ENCODE data around the gene IMP3.
"Not testable (repeated sequence)": the region's sequence is repeated elsewhere in the genome, so short reads cannot be mapped to it uniquely, and the experiment has no call there.

The IMP3 gene, protein sequence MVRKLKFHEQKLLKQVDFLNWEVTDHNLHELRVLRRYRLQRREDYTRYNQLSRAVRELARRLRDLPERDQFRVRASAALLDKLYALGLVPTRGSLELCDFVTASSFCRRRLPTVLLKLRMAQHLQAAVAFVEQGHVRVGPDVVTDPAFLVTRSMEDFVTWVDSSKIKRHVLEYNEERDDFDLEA

DNA sequence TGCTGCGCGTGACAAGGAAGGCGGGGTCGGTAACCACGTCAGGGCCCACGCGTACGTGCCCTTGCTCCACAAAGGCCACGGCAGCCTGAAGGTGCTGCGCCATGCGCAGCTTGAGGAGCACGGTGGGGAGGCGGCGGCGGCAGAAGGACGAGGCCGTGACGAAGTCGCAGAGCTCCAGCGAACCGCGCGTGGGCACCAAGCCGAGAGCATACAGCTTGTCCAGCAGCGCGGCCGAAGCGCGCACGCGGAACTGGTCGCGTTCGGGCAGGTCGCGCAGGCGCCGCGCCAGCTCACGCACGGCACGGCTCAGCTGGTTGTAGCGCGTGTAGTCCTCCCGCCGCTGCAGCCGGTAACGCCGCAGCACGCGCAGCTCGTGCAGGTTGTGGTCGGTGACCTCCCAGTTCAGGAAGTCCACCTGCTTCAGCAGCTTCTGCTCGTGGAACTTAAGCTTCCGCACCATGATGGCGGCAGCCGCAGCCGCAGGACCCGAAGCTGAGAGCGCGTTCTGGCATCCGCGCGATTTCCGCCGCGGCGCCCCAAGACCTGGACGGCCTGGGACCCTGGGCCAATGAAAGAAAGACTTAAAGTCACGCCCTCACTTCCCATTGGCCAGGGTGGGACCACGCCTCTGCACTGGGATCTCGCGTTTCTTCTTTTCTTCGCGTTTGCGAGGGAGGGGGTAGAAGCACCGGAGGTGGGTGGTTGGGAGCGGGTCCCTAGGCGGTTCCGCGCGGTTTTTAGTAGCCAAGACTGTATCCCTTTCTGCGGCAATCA, at the start of gene IMP3:
Gene IMP3, minus strand, starts transcription at position 516 of the 774 bp plus-strand sequence. Its CDS starts 56 bp downstream, at position 460.
- DNase-seq (ENCODE audit: low spot score) = peak; percentile 98

GRCh38 chr15:75689429-75689828, 49.4 kb upstream of the IMP3 start:
- not testable (repeated sequence) for DNase-seq (ENCODE audit: low spot score)

- DNase-seq (ENCODE audit: low spot score) = no peak
Measured at GRCh38 chr15:75688831-75689230, 48.8 kb upstream of the IMP3 start.

DNA sequence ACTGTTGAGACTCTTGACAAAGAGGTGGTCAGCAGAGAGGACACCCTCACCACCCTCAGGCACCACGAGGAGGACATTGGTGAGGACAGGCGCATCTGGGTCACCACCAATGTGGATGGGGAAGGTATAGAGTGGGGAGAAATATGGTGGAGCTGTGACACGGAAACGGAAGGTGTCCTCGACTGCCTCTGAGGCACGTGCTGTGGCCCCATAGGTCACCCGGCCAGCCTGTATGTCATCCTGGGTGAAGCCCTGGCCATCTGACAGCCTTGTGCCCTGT, 48.2 kb upstream of the IMP3 start:
- DNase-seq (ENCODE audit: low spot score) = no peak

- DNase-seq (ENCODE audit: low spot score) = no peak
Measured at GRCh38 chr15:75687486-75688277, 47.7 kb upstream of the IMP3 start.

- DNase-seq (ENCODE audit: low spot score) = peak; percentile 91
Measured at GRCh38 chr15:75686212-75686642, 46.2 kb upstream of the IMP3 start.

- no peak for DNase-seq (ENCODE audit: low spot score)
Measured at GRCh38 chr15:75685195-75685594, 45.2 kb upstream of the IMP3 start.

GRCh38 chr15:75684648-75685047, 44.6 kb upstream of the IMP3 start:
- DNase-seq (ENCODE audit: low spot score) = no peak

DNA sequence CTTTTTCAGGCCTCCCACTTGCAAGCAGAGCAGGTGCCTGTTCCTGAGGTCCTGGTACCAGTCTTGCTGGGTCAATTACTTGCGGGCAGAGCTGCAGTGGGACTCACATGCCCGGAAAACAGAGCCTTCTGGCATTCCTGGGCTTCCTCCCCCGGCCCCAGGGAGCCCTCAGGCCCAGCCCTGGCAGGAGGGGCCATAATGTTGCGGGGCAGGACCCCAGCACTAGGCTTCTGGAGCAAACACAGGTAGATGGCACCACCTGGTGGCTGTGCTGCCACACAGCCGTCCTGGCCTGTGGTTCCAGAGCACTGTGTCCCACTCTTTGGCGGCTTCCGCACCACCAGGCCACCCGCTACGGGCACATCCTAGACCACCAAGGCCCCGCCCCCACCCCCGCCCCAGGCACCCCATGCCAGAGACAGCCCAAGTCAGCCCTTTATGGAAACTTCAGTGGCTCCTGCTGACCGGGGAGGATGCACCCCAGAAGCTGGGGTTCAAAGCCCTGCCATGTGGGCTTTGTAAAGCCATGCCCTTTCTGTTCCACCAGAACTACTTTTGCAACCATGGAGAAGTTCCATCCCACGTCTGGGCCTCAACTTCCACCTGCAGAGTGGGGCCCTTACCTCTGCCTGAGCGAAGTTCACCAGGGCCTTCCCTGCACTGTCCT, 43.8 kb upstream of the IMP3 start:
- peak; percentile 98 for DNase-seq (ENCODE audit: low spot score)

DNA sequence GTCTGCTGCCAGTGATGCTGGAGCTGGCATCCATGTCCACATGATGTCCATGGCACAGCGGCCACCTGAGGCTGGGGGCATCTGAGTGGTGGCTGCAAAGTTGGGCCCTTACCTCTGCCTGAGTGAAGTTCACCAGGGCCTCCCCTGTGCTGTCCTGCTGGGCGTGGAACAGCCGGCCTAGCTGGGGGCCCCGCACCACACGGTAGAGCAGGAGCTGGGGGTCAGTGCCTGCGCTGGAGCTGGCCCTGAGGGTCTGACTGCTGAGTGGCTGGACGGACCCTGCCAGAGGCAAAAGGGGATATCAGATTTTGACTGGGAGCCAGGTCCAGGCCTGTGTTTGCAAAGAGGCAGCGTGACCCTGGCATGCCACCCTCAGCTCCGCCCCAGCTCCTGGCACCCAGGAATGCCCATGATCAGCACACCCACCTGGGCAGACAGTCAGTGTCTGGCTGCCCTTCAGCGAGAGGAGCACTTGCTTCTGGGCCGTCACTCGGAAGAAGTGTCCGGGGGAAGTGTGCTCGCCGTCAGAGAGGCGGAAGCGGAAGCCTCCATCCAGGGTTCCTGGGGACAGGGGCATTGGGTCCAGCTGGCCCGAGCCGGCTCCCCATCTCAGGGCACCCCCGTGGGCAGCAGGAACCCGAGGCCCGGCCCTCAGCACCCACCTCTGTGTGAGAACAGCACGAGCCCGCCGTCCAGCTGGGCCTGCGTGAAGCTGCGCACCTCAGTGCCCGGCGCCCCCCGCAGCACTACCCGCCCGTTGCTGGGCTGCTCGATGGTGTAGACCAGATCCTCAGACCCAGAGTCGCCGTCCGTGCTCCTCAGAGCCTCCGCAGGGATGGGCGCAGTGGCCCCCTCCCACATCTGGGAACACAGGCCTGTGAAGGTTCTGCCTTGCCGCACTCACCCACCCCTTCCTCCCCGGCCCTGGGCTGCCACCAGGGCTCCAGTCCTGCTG, 42.4 kb upstream of the IMP3 start:
- no peak for DNase-seq (ENCODE audit: low spot score)

DNA sequence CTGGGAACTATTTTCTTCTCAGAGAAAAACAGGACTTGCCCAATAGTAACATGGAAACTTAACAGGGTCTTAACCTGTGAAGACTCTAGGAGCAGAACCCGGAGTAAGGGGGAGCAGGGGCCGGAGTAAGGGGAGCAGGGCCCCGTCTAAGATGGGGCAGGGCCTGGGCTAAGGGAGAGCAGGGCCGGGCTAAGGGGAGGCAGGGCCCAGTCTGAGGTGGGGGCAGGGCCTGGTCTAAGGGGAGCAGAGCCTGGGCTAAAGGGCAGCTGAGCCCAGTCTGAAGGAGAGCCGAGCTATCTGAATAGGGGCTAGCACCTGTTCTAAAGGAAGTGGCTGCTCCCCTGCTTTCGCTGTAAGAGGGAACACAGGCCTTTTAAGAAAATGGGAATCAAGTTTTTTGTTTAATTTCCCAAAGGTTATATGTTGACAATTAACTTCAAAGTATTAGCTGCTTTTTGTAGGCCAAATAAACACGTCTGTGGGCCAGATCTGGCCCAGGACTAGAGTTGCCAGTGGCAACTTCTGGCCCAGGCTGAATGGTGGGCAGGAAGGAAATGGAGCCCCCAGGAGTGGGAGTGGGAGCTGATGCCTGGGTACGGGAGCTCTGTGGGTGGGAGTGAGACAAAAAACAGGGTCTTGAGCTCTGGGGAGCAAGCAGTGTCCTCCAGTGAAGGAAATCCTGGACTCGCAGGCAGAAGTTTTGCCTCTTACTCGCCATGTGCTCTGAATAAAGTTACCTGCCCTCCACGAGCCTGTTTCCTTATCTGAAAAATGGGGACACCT, 40.2 kb upstream of the IMP3 start:
- no peak for DNase-seq (ENCODE audit: low spot score)

DNA sequence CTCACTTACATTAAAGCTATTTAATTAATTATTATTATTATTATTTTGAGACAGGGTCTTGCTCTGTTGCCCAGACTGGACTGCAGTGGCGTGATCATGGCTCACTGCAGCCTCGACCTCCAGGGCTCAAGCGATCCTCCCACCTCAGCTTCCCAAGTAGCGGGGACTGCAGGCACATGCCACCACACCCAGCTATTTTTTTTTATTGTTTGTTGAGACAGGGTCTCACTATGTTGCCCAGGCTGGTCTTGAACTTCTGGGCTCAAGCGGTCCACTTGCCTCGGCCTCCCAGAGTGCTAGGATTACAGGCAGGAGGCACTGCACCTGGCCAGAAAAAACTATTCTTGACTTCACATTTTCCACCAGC, 38.3 kb upstream of the IMP3 start:
- not testable (repeated sequence) for DNase-seq (ENCODE audit: low spot score)

DNA sequence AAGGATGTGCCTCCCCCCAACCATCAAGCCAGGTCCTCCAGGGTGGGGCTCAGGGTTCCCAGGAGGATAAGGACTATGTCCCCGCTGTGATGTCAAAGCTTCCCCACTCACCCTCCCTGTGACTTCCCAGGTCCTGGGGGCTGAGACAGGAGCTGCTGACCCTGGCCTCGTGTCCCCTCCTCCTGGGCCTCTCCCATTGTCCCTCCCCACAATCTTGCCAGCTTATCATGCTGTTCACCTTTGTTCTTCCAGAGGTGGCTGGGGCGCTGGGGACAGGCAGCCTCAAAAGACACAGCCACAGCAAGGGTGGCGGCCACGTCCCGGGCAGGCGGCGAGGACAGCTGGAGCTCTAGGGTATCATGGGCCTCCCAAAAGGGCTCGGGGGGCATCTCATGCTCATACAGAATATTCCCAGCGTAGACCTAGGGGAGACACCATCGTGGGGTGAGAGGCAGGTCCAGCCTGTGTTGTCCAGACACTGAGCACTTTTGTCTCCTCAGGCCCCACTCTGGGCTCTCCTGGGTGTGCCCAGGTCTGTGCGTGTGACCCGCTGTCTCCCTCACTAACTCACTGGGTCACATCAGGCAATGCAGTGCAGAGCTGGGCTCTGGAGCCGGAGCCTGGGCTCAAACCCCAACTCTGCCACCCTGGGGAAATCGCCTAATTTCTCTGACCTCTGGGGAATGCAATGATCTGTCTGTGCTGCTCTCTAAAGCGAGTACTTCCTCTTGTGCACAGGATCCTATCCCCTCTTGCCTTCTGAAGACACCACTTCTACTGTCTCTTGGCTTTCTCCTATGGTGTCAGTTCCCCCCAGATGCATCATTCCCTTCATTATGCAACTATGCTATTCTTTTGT, 37.7 kb upstream of the IMP3 start:
- DNase-seq (ENCODE audit: low spot score) = no peak

DNA sequence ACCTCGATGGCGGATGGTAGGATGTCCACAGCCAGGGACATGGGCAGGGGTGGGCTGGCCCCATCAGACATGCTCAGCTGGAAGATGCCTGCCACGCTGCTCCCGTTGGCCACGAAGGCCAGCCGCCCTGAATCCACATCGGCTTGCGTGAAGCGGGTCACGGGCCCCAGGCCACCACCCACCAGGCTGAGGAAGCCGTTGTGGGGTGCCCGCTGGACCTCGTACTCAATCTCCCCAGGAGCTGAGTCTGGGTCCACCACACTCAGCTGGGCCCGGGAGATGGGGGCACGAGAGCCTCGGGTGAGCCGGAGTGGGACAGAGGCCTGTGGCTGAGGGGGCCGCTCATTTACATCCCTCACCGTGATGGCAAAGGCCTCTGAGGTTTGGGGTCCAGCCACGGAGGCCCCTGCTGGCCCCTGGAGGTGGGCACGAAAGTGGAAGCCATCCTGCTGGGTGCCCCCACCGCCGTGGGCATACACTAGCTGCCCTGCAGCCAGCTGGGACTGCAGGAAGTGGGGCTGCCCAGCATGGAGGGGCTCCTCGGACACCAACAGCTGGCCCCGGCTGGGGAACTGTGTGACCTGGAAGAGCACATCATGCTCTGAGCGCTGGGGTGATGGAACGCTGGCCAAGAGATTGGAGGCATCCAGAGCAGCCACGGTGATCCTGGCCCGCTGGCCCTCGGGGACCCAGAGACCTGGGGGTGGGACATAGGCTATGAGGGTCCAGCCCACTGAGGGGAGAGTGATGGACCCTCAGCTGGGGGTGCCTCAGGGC, 36.9 kb upstream of the IMP3 start:
- DNase-seq (ENCODE audit: low spot score) = no peak

DNA sequence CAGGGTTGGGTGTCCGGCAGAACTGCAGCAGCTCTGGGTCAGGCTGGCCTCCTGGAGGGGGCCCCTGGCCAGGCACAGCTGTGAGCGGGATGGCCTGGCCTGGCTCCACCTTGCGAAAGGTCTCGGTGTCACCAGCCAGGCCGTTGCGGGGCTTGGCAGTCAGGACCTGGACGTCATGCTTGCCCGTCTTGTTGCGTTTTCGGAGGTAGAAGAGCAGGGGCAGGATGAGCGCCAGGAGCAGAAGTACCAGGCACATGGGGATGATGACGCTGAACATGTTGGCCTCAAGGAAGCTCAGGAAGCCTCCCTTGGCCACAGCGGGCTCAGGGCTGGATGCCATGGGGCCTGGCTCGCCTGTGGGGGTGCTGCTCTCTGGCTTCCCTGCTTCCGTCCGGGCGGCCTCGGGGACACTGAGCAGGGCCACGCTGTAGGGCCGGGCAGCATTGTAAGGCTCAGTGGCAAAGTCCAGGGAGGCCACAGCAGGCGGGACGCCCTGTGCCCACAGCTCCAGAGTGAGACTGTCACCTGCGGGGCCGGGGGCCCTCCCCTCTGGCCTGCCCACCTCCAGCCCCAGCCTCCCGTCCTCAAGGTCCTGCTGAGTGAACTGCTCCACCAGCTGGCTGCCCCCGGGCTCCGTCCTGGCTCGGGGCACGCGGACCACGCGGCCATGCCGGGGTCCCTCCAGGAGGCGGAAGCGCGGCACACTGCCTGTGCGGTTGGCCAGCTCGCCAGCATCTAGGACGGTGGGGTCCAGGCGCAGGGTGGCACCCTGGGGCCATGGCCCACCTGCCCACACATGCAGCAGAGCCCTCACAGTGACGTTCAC, 35.8 kb upstream of the IMP3 start:
- no peak for DNase-seq (ENCODE audit: low spot score)

GRCh38 chr15:75674366-75674765, 34.3 kb upstream of the IMP3 start:
- DNase-seq (ENCODE audit: low spot score) = no peak

- DNase-seq (ENCODE audit: low spot score) = no peak
Measured at GRCh38 chr15:75673426-75674235, 33.6 kb upstream of the IMP3 start.
